GM15510 (cell line): Measurements from ENCODE around the gene TOB2.

ENCODE experiments used
- POLR2A ChIP-seq: IDR thresholded peaks from 3 replicates; pipeline ENCODE4 v1.6.1; 2011; ENCODE audit warnings: borderline replicate concordance; ENCODE audit not compliant: insufficient read length; ENCODE audit errors: extremely low read depth

TOB2 gene

GRCh38 chr22:41478473-41478872, 31.9 kb upstream of the TOB2 start:
- no peak for TF ChIP-seq POLR2A

- TF ChIP-seq POLR2A, result no peak
Observed at GRCh38 chr22:41474872-41475451, 28.4 kb upstream of the TOB2 start.

- TF ChIP-seq POLR2A, result no peak
Observed at GRCh38 chr22:41471568-41471967, 25.0 kb upstream of the TOB2 start.

- TF ChIP-seq POLR2A, result no peak
Observed at GRCh38 chr22:41470886-41471285, 24.3 kb upstream of the TOB2 start.

GRCh38 chr22:41469218-41469851, 22.7 kb upstream of the TOB2 start:
- TF ChIP-seq POLR2A, result no peak

- peak; percentile 69 for TF ChIP-seq POLR2A
Observed at GRCh38 chr22:41468381-41469217, 22.0 kb upstream of the TOB2 start, which contains the start of the genes ACO2 and PHF5A. TSS of gene ACO2 (plus strand) at chr22:41469117. CDS start at chr22:41469147, 30 bp downstream. TSS of gene PHF5A (minus strand) at chr22:41468692. CDS start at chr22:41468653, 39 bp downstream.

- TF ChIP-seq POLR2A, result no peak
Observed at GRCh38 chr22:41461901-41462300, 15.3 kb upstream of the TOB2 start.

GRCh38 chr22:41459431-41459830, 12.8 kb upstream of the TOB2 start:
- TF ChIP-seq POLR2A, result no peak

GRCh38 chr22:41458161-41458728, 11.6 kb upstream of the TOB2 start:
- TF ChIP-seq POLR2A, result no peak

- no peak for TF ChIP-seq POLR2A
Observed at GRCh38 chr22:41448189-41448808, 1.7 kb upstream of the TOB2 start.

GRCh38 chr22:41447435-41448188, 1.0 kb upstream of the TOB2 start:
- TF ChIP-seq POLR2A, result peak; percentile 61

- no peak for TF ChIP-seq POLR2A
Observed at GRCh38 chr22:41446057-41446501, 522 bp downstream of the TOB2 start.

- no peak for TF ChIP-seq POLR2A
Observed at GRCh38 chr22:41445129-41446056, 1.2 kb downstream of the TOB2 start.

- peak; percentile 36 for TF ChIP-seq POLR2A
Observed at GRCh38 chr22:41444360-41445128, 2.1 kb downstream of the TOB2 start.
